ENCODE results near the gene CFD.

Gene CFD

GRCh38 chr19:903266-903797 lies 43.9 kb downstream of the CFD start:
- DNase-seq = peak in 1 of 56 donors; percentile 17

- DNase-seq = no peak
Measured at GRCh38 chr19:904545-904944, 45.1 kb downstream of the CFD start.

DNA sequence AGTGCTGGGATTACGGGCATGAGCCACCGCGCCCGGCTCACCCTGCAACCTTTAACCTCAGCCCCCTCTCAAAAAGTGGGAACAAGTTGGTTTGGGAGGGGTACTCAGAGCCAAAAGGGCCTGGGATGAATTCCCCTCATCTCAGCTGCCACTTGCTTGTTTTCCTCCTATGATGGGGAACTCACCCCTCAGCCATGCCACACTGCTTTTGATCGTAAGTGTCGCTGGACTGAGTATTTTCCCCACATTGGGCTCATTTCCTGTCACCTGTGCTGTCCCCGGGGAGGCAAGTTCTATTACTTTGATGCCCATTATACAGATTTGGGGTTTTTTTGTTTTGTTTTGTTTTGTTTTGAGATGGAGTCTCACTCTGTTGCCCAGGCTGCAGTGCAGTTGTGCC lies 47.0 kb downstream of the CFD start:
- DNase-seq = no peak

DNA sequence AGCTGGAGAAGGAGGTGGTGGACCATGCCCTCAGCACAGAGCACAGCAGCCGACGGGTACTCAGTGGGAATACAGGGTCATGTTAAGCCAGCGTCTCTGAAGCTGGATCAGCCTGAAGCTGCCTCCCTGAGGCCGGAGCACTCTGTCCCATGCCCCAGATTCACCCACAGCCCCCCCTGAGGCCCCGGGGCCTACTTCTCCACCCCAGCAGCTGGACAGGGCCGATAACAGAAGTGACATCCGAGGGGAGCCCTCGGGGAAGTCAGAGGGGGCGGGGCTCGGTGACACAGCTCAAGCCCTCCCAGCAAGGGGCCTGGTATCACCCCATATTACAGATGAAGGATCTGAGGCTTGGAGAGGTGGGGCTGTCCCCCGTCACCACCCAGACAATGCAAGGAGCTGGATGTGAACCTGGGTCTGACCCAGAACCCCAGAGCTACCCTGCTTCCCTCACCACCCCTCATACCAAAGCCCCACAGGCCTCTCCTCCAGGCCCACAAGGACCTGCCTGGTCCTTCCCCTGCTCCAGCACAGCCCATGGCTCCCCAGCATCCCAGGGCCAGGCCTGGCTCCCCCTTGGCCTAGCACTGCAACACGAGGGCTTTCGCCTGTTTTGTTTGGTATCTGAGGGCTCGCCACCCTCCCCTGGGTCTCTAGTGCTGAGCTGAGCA lies 47.9 kb downstream of the CFD start:
- no peak for DNase-seq

DNA sequence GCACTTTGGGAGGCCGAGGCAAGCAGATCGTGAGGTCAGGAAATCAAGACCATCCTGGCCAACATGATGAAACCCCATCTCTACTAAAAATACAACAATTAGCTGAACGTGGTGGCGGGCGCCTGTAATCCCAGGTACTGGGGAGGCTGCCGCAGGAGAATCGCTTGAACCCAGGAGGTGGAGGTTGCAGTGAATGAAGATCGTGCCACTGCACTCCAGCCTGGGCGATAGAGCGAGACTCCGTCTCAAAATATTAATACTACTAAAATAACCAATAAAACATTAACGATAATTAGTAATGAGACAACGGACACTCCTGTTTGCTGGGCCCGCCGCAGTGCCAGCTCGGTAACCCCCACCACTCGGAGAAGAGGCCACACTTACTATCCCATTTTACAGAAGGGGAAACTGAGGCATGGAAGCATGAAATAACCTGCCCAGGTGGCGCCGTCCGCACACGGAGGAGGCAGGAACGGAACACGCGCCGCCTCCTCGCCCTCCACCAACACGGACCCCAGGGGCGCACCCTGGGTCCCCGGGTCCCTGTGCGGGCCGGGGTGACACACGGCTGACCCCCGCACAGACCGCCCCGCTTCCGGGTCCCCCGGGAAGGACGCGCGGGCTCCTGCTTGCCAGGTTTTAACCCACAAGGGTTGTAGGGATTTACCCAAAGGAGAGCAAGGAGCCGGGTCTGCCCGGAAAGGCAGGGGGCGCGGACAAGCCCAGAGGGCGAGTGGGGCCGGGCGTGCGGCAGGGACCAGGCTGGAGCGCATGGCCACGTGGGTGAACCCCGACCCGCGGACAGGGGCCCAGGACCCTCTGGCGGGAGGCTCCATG lies 52.0 kb downstream of the CFD start:
- no peak for DNase-seq

- DNase-seq = peak in 2 of 56 donors; percentile 63 to 64
Measured at GRCh38 chr19:912181-913079, 53.0 kb downstream of the CFD start.

Data from nucleus accumbens (tissue), 56 donors.